Nephron progenitor cell (in vitro differentiated cells): Measurements from ENCODE around the gene GPR183.

Experiments used
- DNase-seq: peaks from one replicate; pipeline ENCODE4 v3.0.0; 2021
- H3K27ac Mint-ChIP-seq: 2 replicates; pipeline ENCODE4 v1.8.0; 2021; ENCODE audit warnings: mild to moderate bottlenecking, moderate library complexity, mixed read lengths
- H3K27me3 Mint-ChIP-seq: 2 replicates; pipeline ENCODE4 v1.8.0; 2021; ENCODE audit warnings: mild to moderate bottlenecking, low read depth, mixed read lengths; ENCODE audit not compliant: poor library complexity
- H3K36me3 Mint-ChIP-seq: 2 replicates; pipeline ENCODE4 v1.8.0; 2021; ENCODE audit warnings: low read depth, mixed read lengths
- H3K4me1 Mint-ChIP-seq: 2 replicates; pipeline ENCODE4 v1.8.0; 2021; ENCODE audit warnings: mixed read lengths
- H3K4me3 Mint-ChIP-seq: 2 replicates; pipeline ENCODE4 v1.8.0; 2021; ENCODE audit warnings: mild to moderate bottlenecking, moderate library complexity, mixed read lengths
- H3K9me3 Mint-ChIP-seq: 2 replicates; pipeline ENCODE4 v1.8.0; 2021; ENCODE audit warnings: mild to moderate bottlenecking, moderate library complexity, mixed read lengths
- CTCF ChIP-seq: fragments of 200-600 bp; sonication (generic); IDR thresholded peaks from 2 replicates; pipeline ENCODE4 v1.5.0; 2021; ENCODE audit warnings: antibody characterized with exemption

Gene GPR183

DNA sequence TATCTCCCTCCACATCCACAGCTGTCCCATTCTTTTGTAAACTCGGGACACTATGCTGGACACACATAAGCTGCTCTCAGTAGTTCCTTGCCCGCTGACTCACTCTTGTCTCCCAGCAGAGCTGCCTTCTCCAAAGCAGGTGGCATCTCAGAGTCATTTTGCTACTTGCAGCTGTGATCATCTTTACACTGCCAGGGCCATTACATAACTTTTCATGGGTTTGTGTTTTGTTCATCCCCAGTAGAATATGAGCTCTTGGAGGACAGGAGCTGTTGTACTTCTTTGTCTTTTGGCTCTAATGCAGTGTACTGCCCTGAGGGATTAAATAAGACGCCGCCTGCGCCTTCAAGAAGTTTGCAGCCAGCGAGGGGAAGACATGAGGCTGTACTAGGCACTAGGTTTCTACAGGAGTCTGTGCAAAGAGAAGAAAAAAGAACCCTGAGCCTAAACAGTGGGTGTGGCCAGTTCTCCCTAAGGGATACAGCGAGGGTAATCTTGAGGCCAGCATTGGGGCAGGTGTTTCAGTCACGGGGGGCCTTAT, 40.8 kb upstream of the GPR183 start:
- no peak for TF ChIP-seq CTCF
- DNase-seq = no peak

GRCh38 chr13:99347335-99347878, 40.2 kb upstream of the GPR183 start:
- Mint-ChIP-seq H3K36me3 (peaks cover 65% of the 10 kb centered on the region), H3K27ac (peak overlapping the region; percentile 16), H3K4me3 (no peak overlapping the region), H3K4me1 (peaks cover 71% of the 10 kb centered on the region), H3K9me3 (no peaks in the 10 kb centered on the region), H3K27me3 (peaks cover 6% of the 10 kb centered on the region)
- no peak for TF ChIP-seq CTCF
- DNase-seq = no peak

More for the DNA sequence above, 40.8 kb upstream of the GPR183 start:
- Mint-ChIP-seq H3K36me3 (peaks cover 67% of the 10 kb centered on the region), H3K4me1 (peaks cover 75% of the 10 kb centered on the region), H3K27ac (peak overlapping the region; percentile 16), H3K4me3 (no peak overlapping the region), H3K27me3 (peaks cover 6% of the 10 kb centered on the region), H3K9me3 (no peaks in the 10 kb centered on the region)

DNA sequence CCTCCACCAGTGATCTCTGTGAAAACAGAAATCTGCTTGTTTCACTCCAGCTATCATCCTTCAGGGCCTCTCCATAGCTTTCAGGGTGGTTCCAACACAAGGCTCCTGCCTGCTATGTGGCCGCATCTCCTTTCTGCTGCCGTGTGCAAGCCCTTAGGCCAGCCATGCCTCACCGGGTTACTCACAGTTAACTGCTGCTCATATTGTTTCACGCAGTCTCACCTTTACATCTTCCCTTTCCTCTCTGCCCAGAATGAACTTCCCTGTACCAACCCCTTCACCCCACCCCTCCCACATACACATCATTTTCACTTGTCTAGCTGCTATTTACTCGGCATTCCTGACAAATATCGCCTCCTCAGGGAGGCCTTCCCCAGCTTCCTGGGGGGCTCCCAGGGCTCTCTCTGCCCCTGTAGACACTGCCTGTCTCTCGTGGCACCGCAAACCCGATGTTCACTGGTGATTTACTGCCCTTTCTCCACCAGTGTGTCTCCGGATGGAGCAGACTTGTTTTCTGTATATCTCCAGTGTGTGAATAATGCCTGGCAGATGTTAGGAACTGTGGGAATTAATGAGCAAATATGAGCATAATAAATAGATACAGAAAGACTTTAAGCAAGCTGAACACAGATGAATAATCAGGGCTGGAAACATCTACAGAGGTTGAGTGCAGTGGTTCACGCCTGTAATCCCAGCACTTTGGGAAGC, 39.3 kb upstream of the GPR183 start:
- Mint-ChIP-seq H3K9me3 (no peaks in the 10 kb centered on the region), H3K4me3 (no peak overlapping the region), H3K4me1 (peaks cover 62% of the 10 kb centered on the region), H3K27me3 (peaks cover 6% of the 10 kb centered on the region), H3K27ac (peak overlapping the region; percentile 29), H3K36me3 (peaks cover 73% of the 10 kb centered on the region)
- no peak for TF ChIP-seq CTCF
- no peak for DNase-seq

DNA sequence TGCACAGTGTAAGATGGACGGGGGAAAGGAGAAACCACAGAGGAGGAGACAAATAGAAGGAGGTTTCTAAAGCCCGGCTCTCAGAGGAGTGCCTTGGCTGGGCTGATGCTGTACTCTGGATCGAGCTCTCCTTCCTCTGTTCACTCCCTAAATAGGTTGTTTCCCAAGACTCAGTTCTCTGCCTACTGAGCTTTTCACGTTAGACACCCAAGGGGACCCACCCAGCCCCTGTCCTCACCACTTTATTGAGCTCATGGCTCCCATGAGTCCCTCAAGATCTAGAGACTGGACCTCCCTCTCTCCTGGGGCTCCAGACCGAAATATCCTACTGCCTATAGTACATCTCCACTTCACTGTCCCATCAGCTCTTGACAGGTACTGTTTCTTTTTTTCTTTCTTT, 38.1 kb upstream of the GPR183 start:
- H3K36me3 Mint-ChIP-seq = peaks cover 84% of the 10 kb centered on the region
- no peak overlapping the region for H3K4me3 Mint-ChIP-seq
- H3K4me1 Mint-ChIP-seq = peaks cover 52% of the 10 kb centered on the region
- DNase-seq = no peak
- H3K27ac Mint-ChIP-seq = no peak overlapping the region
- no peak for TF ChIP-seq CTCF
- peaks cover 6% of the 10 kb centered on the region for H3K27me3 Mint-ChIP-seq
- H3K9me3 Mint-ChIP-seq = no peaks in the 10 kb centered on the region

GRCh38 chr13:99344610-99345208, 37.5 kb upstream of the GPR183 start:
- no peak for TF ChIP-seq CTCF
- H3K36me3 Mint-ChIP-seq = peaks cover 91% of the 10 kb centered on the region

More at GRCh38 chr13:99344610-99345208, 37.5 kb upstream of the GPR183 start:
- H3K27ac Mint-ChIP-seq = no peak overlapping the region
- peaks cover 6% of the 10 kb centered on the region for H3K27me3 Mint-ChIP-seq
- DNase-seq = no peak
- no peak overlapping the region for H3K4me3 Mint-ChIP-seq
- no peaks in the 10 kb centered on the region for H3K9me3 Mint-ChIP-seq
- H3K4me1 Mint-ChIP-seq = peaks cover 46% of the 10 kb centered on the region
